Limb (tissue), 2 donors: ENCODE measurements around the gene SRCAP.

Experiments used
- DNase-seq, 2 donors: peaks; one replicate each; pipeline ENCODE4 v3.0.0-alpha.2; 2016; ENCODE audit errors: extremely low spot score in 2 of 2

SRCAP gene

GRCh38 chr16:30731411-30731810 lies 32.4 kb downstream of the SRCAP start:
- no peak for DNase-seq

GRCh38 chr16:30736995-30737793 lies 38.2 kb downstream of the SRCAP start:
- DNase-seq, result no peak

GRCh38 chr16:30737794-30738648 lies 39.0 kb downstream of the SRCAP start:
- no peak for DNase-seq

GRCh38 chr16:30738984-30739951 lies 40.3 kb downstream of the SRCAP start:
- DNase-seq, result no peak

- DNase-seq, result no peak
Observed at GRCh38 chr16:30740364-30741251, 41.6 kb downstream of the SRCAP start.

- no peak for DNase-seq
Observed at GRCh38 chr16:30741461-30741914, 42.5 kb downstream of the SRCAP start.

GRCh38 chr16:30743716-30744115 lies 44.7 kb downstream of the SRCAP start:
- DNase-seq, result no peak

GRCh38 chr16:30744183-30744582 lies 45.2 kb downstream of the SRCAP start:
- DNase-seq, result no peak

GRCh38 chr16:30745082-30745481 lies 46.1 kb downstream of the SRCAP start:
- DNase-seq, result no peak

- DNase-seq, result no peak
Observed at GRCh38 chr16:30746638-30747175, 47.7 kb downstream of the SRCAP start.

- no peak for DNase-seq
Observed at GRCh38 chr16:30747331-30747730, 48.4 kb downstream of the SRCAP start.

GRCh38 chr16:30747799-30748633 lies 49.0 kb downstream of the SRCAP start, which contains the start of gene PHKG2:
PHKG2 (plus strand) TSS chr16:30748425; CDS start chr16:30748821, 396 bp downstream.
- peak; percentile 98 to 99 for DNase-seq

GRCh38 chr16:30748634-30749445 lies 49.9 kb downstream of the SRCAP start:
- DNase-seq, result no peak

- no peak for DNase-seq
Observed at GRCh38 chr16:30750201-30750600, 51.2 kb downstream of the SRCAP start.

GRCh38 chr16:30750876-30751465 lies 52.0 kb downstream of the SRCAP start:
- no peak for DNase-seq

- no peak for DNase-seq
Observed at GRCh38 chr16:30753596-30753995, 54.6 kb downstream of the SRCAP start.

GRCh38 chr16:30755955-30756780 lies 57.2 kb downstream of the SRCAP start:
- no peak for DNase-seq
